HEK293T (cell line): ENCODE measurements around the gene ELOB.

ENCODE experiments used
- ARNT ChIP-seq: fragments of 450-650 bp; IDR thresholded peaks from 2 replicates; pipeline ENCODE4 v1.6.1; 2017; ENCODE audit warnings: mild to moderate bottlenecking
- BHLHE40 ChIP-seq: fragments of 450-650 bp; IDR thresholded peaks from 2 replicates; pipeline ENCODE4 v1.6.1; 2016; ENCODE audit warnings: mild to moderate bottlenecking, moderate library complexity, borderline replicate concordance
- CTBP1 ChIP-seq: fragments of 450-650 bp; IDR thresholded peaks from 2 replicates; pipeline ENCODE4 v1.6.1; 2016; ENCODE audit warnings: borderline replicate concordance
- FOXA1 ChIP-seq: fragments of 450-650 bp; IDR thresholded peaks from 2 replicates; pipeline ENCODE4 v1.6.1; 2016; ENCODE audit warnings: mild to moderate bottlenecking
- FOXK2 ChIP-seq: fragments of 450-650 bp; IDR thresholded peaks from 2 replicates; pipeline ENCODE4 v1.6.1; 2016; ENCODE audit warnings: mild to moderate bottlenecking
- FOXM1 ChIP-seq: fragments of 450-650 bp; IDR thresholded peaks from 2 replicates; pipeline ENCODE4 v1.6.1; 2017; ENCODE audit warnings: mild to moderate bottlenecking, borderline replicate concordance
- HDGF ChIP-seq: fragments of 450-650 bp; IDR thresholded peaks from 2 replicates; pipeline ENCODE4 v1.6.1; 2017; ENCODE audit warnings: antibody characterized with exemption, borderline replicate concordance
- L3MBTL2 ChIP-seq: fragments of 450-650 bp; conservative IDR thresholded peaks from 2 replicates; pipeline ENCODE4 v1.6.1; 2016; ENCODE audit warnings: mild to moderate bottlenecking
- LEF1 ChIP-seq: fragments of 450-650 bp; IDR thresholded peaks from 2 replicates; pipeline ENCODE4 v1.6.1; 2017; ENCODE audit warnings: mild to moderate bottlenecking, borderline replicate concordance
- NFRKB ChIP-seq: fragments of 450-650 bp; IDR thresholded peaks from 2 replicates; pipeline ENCODE4 v1.6.1; 2016; ENCODE audit warnings: mild to moderate bottlenecking, moderate library complexity
- SP1 ChIP-seq: fragments of 450-650 bp; IDR thresholded peaks from 2 replicates; pipeline ENCODE4 v1.6.1; 2017
- SUZ12 ChIP-seq: fragments of 450-650 bp; IDR thresholded peaks from 2 replicates; pipeline ENCODE4 v1.6.1; 2016; ENCODE audit warnings: mild to moderate bottlenecking
- TARDBP ChIP-seq: fragments of 450-650 bp; IDR thresholded peaks from 2 replicates; pipeline ENCODE4 v1.6.1; 2016
- ZNF384 ChIP-seq: fragments of 450-650 bp; IDR thresholded peaks from 2 replicates; pipeline ENCODE4 v1.6.1; 2016

DNA sequence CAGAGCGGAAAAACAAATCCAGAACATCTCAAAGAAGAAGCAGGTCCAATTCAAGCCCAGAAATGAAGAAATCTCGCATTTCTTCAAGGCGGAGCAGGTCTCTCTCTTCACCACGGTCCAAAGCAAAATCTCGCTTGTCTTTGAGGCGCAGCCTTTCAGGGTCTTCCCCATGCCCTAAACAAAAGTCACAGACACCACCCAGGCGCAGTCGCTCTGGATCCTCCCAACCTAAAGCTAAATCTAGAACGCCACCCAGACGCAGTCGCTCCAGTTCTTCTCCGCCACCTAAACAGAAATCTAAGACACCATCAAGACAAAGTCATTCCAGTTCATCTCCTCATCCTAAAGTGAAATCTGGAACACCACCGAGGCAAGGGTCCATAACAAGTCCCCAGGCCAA is 14.4 kb downstream of the ELOB start:
- TF ChIP-seq LEF1 (no peak), SP1 (no peak), SUZ12 (no peak), TARDBP (no peak), FOXM1 (no peak), FOXA1 (no peak), BHLHE40 (no peak), CTBP1 (no peak), FOXK2 (no peak), NFRKB (no peak), ZNF384 (no peak), L3MBTL2 (no peak), HDGF (no peak), ARNT (no peak)
